ENCODE data around the gene MSANTD3. TPM values are rescaled to one million over a fixed set of nuclear protein-coding genes. Genes with fewer than 3 reads are reported as not detected.

Gene MSANTD3
- total RNA-seq, 1 experiment from 2014 or later: 35.7 TPM

- Histone ChIP-seq H3T11ph (ENCODE audit: low read length) (no peak overlapping the region), H3K79me2 (ENCODE audit: insufficient read depth, low read length) (no peaks in the 10 kb centered on the region), H3K79me1 (ENCODE audit: insufficient read depth, low read depth, low read length, poor library complexity, severe bottlenecking) (no peaks in the 10 kb centered on the region), H3K27ac (ENCODE audit: insufficient read length, low read depth, low read length) (no peak overlapping the region), H3K9ac (ENCODE audit: extremely low read depth, insufficient read length, low read length) (no peak overlapping the region), H2AK5ac (ENCODE audit: insufficient read length, low read length) (no peak overlapping the region), H3K23me2 (ENCODE audit: insufficient read length, low read depth, low read length, poor library complexity, severe bottlenecking) (no peaks in the 10 kb centered on the region), H3K4me1 (ENCODE audit: insufficient read depth, low read length) (0 out of 2 replicates have a peak, but pooled peaks cover under 1% of the 10 kb centered on the region), H3K18ac (ENCODE audit: insufficient read length, low read depth, low read length) (no peak overlapping the region), H2AFZ (ENCODE audit: low read length) (no peak overlapping the region), H3K14ac (ENCODE audit: insufficient read depth, low read length) (no peak overlapping the region), H4K91ac (ENCODE audit: insufficient read length, low read depth, low read length) (no peak overlapping the region), H3K56ac (ENCODE audit: insufficient read length, low read depth, low read length) (no peak overlapping the region), H3K4me2 (ENCODE audit: insufficient read depth, insufficient read length, low read length) (no peak overlapping the region), H3K9me3 (ENCODE audit: control insufficient read depth, low read depth, low read length) (no peaks in the 10 kb centered on the region), H2BK5ac (ENCODE audit: insufficient read length, low read length) (no peak overlapping the region), H4K8ac (replicated peaks; ENCODE audit: insufficient read length, low read depth, low read length) (no peak overlapping the region), H2BK20ac (ENCODE audit: low read depth, low read length, poor library complexity, severe bottlenecking) (no peak overlapping the region), H3K4ac (ENCODE audit: low read depth, low read length) (no peak overlapping the region), H3K27me3 (ENCODE audit: insufficient read depth, low read length) (no peaks in the 10 kb centered on the region), H4K20me1 (ENCODE audit: control insufficient read depth, insufficient read depth, insufficient read length) (no peaks in the 10 kb centered on the region), H4K5ac (ENCODE audit: insufficient read length, low read depth, low read length) (no peak overlapping the region), H2BK120ac (ENCODE audit: low read depth, low read length, poor library complexity, severe bottlenecking) (no peak overlapping the region), H2BK15ac (ENCODE audit: low read depth, low read length) (no peak overlapping the region), H3K23ac (ENCODE audit: insufficient read length, low read depth, low read length) (no peak overlapping the region), H2BK12ac (ENCODE audit: insufficient read length, low read depth, low read length) (no peak overlapping the region)
- no peak for DNase-seq
- H3K9me3 Mint-ChIP-seq: peaks cover 18 to 22% of the 10 kb centered on the region in 2 experiments
- peaks cover 8 to 10% of the 10 kb centered on the region in 2 experiments for H3K4me1 Mint-ChIP-seq
- H3K4me3 Mint-ChIP-seq: no peak overlapping the region
- TF ChIP-seq CTCF (conservative IDR thresholded peaks at IDR 0.05): no peak
- H3K27ac Mint-ChIP-seq: no peak overlapping the region
- no peaks in the 10 kb centered on the region for H3K27me3 Mint-ChIP-seq (ENCODE audit: low read depth)
- peaks cover 14 to 26% (median 21%) of the 10 kb centered on the region in 3 experiments for H3K36me3 Mint-ChIP-seq (ENCODE audit: insufficient read depth in 1 of 3, low read depth in 3 of 3)
These were observed 32.8 kb upstream of the MSANTD3 start for GRCh38 chr9:100394032-100394695.
